Measurements from ENCODE around the gene SLC38A4. TPM values are rescaled to one million over a fixed set of nuclear protein-coding genes. Genes with fewer than 3 reads are reported as not detected.

SLC38A4 gene
- total and polyA plus RNA-seq, 2 donors, result 2.1 to 8.8 TPM

DNA sequence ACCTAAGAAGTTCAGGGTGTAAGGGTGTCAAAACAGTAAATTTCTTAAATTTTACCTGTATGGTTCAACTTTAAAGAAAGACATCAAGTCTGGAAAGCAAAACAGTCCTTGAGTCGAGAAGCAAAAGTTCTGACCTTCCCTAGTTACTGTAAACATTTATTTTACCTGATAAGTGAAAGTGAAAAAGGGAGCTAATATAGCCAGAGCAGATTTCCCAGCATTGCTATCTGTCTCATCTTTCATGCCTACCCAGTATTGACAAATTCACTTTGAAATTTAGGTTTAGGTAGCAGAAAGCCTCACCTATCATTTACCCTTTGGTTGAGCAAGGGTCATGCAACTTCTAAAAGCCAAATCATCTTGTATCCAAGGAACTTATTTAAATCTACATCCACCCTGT, 24.5 kb downstream of the SLC38A4 start:
- 38% methylated on average over 1 of the region's 1 CpG for WGBS
- Histone ChIP-seq H3K36me3 (ENCODE audit: insufficient read depth) (no peaks in the 10 kb centered on the region), H3K4me1 (ENCODE audit: insufficient read depth) (no peaks in the 10 kb centered on the region), H3K27ac (ENCODE audit: low read depth) (no peak overlapping the region), H3K4me3 (ENCODE audit: low read depth, low read length) (no peak overlapping the region)
- DNase-seq (ENCODE audit: extremely low spot score), result no peak

DNA sequence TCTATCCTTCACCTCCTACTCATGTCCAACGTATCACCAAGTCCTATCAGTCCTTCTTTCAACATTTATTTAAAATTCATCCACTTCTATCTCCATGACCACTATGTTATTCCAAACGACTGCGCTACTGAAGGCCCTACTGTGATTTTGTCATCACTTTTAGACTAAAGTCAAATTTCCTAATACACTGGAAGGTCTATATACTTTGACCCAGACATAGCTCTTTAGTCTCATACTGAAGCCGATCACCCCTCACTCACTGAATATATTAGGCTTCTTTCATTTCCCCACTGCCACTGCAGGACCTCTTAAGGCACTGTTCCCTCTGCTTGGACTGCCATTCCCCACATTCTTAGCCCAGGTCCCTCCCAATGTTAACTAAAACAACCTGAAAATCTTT, 25.6 kb downstream of the SLC38A4 start:
- H3K4me3 ChIP-seq (ENCODE audit: low read depth, low read length), result no peak overlapping the region
- H3K36me3 ChIP-seq (ENCODE audit: insufficient read depth), result no peaks in the 10 kb centered on the region
- H3K4me1 ChIP-seq (ENCODE audit: insufficient read depth), result no peaks in the 10 kb centered on the region
- H3K27ac ChIP-seq (ENCODE audit: low read depth), result no peak overlapping the region
- WGBS, result 91% methylated on average over 4 of the region's 4 CpGs
- DNase-seq (ENCODE audit: extremely low spot score), result no peak

DNA sequence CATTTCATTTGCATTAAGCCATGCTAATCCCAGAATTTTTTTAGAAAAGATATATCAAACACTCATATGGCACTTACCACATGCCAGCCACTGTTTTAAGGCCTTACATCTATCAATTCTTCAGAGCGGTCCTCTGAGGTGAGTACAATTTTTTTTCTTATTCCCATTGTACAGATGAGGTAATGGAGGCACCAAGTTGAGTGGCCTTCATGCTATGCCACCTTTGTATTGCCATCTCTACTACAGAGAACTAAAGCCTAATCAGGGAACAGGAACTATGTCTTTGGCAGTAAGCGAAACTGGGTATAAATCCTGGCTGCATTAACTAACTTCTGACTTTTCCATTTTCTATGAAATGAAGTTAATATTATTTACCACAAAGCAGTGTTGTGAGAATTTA, 27.1 kb downstream of the SLC38A4 start:
- Histone ChIP-seq H3K27ac (ENCODE audit: low read depth) (no peak overlapping the region), H3K4me3 (ENCODE audit: low read depth, low read length) (no peak overlapping the region), H3K36me3 (ENCODE audit: insufficient read depth) (no peaks in the 10 kb centered on the region), H3K4me1 (ENCODE audit: insufficient read depth) (no peaks in the 10 kb centered on the region)
- WGBS, result over 99% methylated on average over 2 of the region's 2 CpGs
- DNase-seq (ENCODE audit: extremely low spot score), result no peak

GRCh38 chr12:46798056-46798455, 27.7 kb downstream of the SLC38A4 start:
- Histone ChIP-seq H3K27ac (ENCODE audit: low read depth) (no peak overlapping the region), H3K4me1 (ENCODE audit: insufficient read depth) (no peaks in the 10 kb centered on the region), H3K36me3 (ENCODE audit: insufficient read depth) (no peaks in the 10 kb centered on the region), H3K4me3 (ENCODE audit: low read depth, low read length) (no peak overlapping the region)
- 89% methylated on average over 2 of the region's 2 CpGs for WGBS
- no peak for DNase-seq (ENCODE audit: extremely low spot score)

- H3K4me1 ChIP-seq (ENCODE audit: insufficient read depth), result no peaks in the 10 kb centered on the region
- H3K4me3 ChIP-seq (ENCODE audit: low read depth, low read length), result no peak overlapping the region
- no peak overlapping the region for H3K27ac ChIP-seq (ENCODE audit: low read depth)
- 94% methylated on average over 4 of the region's 4 CpGs for WGBS
- H3K36me3 ChIP-seq (ENCODE audit: insufficient read depth), result no peaks in the 10 kb centered on the region
- DNase-seq (ENCODE audit: extremely low spot score), result no peak
Measured at GRCh38 chr12:46795988-46796387, 29.8 kb downstream of the SLC38A4 start.

DNA sequence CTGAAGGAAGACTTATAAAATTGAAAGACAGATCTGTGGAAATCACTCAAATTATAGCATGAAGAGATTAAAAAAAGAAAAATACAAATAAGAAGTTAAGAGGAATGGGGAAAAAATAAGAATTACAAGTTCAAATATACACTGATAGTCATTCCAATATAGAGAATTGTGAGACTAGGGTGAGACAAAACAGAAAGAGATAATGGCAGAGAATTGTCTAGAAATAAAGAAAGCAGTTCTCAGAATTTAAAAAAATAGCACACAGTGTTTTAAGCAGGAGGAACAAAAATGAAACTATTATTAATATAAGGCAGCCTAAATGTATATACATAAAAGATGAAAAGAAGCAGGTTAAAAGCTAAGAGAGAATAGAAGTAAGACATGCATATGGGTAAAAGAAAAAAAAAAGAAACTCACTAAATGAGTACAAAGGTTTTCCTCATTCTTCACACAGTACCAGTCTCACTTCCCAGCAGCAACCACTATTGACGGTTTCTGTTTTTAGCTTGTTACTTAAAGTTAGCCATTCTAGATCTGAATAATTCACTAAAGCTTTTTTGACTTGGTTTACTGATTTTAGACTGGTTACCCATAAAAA, 31.1 kb downstream of the SLC38A4 start:
- Histone ChIP-seq H3K27ac (ENCODE audit: low read depth) (no peak overlapping the region), H3K4me1 (ENCODE audit: insufficient read depth) (no peaks in the 10 kb centered on the region), H3K4me3 (ENCODE audit: low read depth, low read length) (no peak overlapping the region), H3K36me3 (ENCODE audit: insufficient read depth) (no peaks in the 10 kb centered on the region)
- DNase-seq (ENCODE audit: extremely low spot score), result no peak
- WGBS, result 88% methylated on average over 1 of the region's 1 CpG

- Histone ChIP-seq H3K4me3 (ENCODE audit: low read depth, low read length) (no peak overlapping the region), H3K27ac (ENCODE audit: low read depth) (no peak overlapping the region), H3K36me3 (ENCODE audit: insufficient read depth) (no peaks in the 10 kb centered on the region), H3K4me1 (ENCODE audit: insufficient read depth) (no peaks in the 10 kb centered on the region)
- no peak for DNase-seq (ENCODE audit: extremely low spot score)
- 92% methylated on average over 3 of the region's 3 CpGs for WGBS
Measured at GRCh38 chr12:46792925-46793324, 32.9 kb downstream of the SLC38A4 start.

DNA sequence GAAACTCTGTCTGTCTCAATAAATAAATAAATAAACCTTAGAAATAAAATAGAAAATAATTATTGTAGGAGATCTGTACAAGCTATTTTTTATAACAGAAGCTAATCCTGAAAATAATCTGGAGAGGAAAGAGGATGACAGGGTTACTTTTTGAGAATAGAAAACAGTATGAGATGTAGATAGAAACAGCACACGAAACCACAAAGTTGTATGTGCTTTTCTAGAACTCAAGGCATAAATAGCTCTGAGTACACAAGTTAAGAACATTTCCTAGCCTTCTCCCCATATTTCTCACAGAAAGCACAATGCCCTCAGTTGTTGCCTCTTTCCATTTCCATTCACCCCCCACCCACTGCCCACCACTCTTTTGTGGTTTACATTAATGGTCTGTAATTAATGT, 35.7 kb downstream of the SLC38A4 start:
- 96% methylated on average over 1 of the region's 1 CpG for WGBS
- Histone ChIP-seq H3K27ac (ENCODE audit: low read depth) (no peak overlapping the region), H3K36me3 (ENCODE audit: insufficient read depth) (no peaks in the 10 kb centered on the region), H3K4me1 (ENCODE audit: insufficient read depth) (no peaks in the 10 kb centered on the region), H3K4me3 (ENCODE audit: low read depth, low read length) (no peak overlapping the region)
- DNase-seq (ENCODE audit: extremely low spot score), result no peak

GRCh38 chr12:46788072-46788887, 37.5 kb downstream of the SLC38A4 start:
- no peak overlapping the region for H3K4me3 ChIP-seq (ENCODE audit: low read depth, low read length)

GRCh38 chr12:46787496-46788055, 38.2 kb downstream of the SLC38A4 start:
- Histone ChIP-seq H3K4me3 (ENCODE audit: low read depth, low read length) (no peak overlapping the region), H3K36me3 (ENCODE audit: insufficient read depth) (no peaks in the 10 kb centered on the region), H3K27ac (ENCODE audit: low read depth) (no peak overlapping the region), H3K4me1 (ENCODE audit: insufficient read depth) (no peaks in the 10 kb centered on the region)
- WGBS, result 83% methylated on average over 5 of the region's 5 CpGs
- no peak for DNase-seq (ENCODE audit: extremely low spot score)

More at GRCh38 chr12:46788072-46788887, 37.5 kb downstream of the SLC38A4 start:
- Histone ChIP-seq H3K36me3 (ENCODE audit: insufficient read depth) (no peaks in the 10 kb centered on the region), H3K4me1 (ENCODE audit: insufficient read depth) (no peaks in the 10 kb centered on the region), H3K27ac (ENCODE audit: low read depth) (no peak overlapping the region)
- no peak for DNase-seq (ENCODE audit: extremely low spot score)
- 69% methylated on average over 5 of the region's 5 CpGs for WGBS

- no peak overlapping the region for H3K27ac ChIP-seq (ENCODE audit: low read depth)
- 49% methylated on average over 3 of the region's 3 CpGs for WGBS
- no peaks in the 10 kb centered on the region for H3K4me1 ChIP-seq (ENCODE audit: insufficient read depth)
- DNase-seq (ENCODE audit: extremely low spot score), result no peak
- H3K4me3 ChIP-seq (ENCODE audit: low read depth, low read length), result no peak overlapping the region
- H3K36me3 ChIP-seq (ENCODE audit: insufficient read depth), result no peaks in the 10 kb centered on the region
Measured at GRCh38 chr12:46786774-46787173, 39.0 kb downstream of the SLC38A4 start.

DNA sequence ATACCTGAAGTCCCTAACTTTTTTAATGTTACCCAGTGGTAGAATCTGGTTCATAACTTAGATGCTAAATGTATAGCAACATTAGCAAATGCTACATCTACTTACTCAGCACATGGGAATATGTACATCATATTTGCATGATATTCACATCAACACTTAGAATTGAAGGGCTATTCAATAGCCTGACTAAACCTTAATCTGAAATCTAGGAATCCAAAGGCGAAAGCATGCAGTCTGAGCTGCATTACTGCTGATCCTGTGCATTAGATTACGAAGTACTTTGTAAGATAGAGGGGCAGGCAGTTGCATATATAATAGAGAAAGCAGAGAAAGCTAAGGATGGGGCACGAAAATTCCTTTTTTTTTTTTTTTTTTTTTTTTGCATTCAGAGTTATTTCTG, 40.4 kb downstream of the SLC38A4 start:
- 85% methylated on average over 3 of the region's 3 CpGs for WGBS
- H3K36me3 ChIP-seq (ENCODE audit: insufficient read depth), result no peaks in the 10 kb centered on the region
- no peaks in the 10 kb centered on the region for H3K4me1 ChIP-seq (ENCODE audit: insufficient read depth)
- no peak for DNase-seq (ENCODE audit: extremely low spot score)
- no peak overlapping the region for H3K27ac ChIP-seq (ENCODE audit: low read depth)
- H3K4me3 ChIP-seq (ENCODE audit: low read depth, low read length), result no peak overlapping the region

DNA sequence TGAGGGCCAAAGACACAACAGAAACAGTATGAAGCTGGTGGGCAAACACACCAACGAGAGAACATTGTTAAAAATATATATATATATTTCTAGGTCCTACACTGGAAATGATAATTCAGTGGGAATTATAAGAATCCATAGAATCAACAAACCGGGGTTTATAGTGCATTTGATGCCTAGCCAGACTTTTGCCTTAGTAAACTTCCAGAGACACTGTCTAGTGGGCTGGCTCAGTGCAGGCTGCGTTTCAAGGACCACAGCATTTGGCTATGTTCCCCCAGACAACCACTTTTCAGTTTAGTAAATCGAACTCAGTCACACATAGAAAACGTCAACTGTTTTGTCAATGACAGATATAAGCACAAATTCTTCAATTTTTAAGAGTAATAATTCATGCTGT, 41.9 kb downstream of the SLC38A4 start:
- no peaks in the 10 kb centered on the region for H3K4me1 ChIP-seq (ENCODE audit: insufficient read depth)
- H3K27ac ChIP-seq (ENCODE audit: low read depth), result no peak overlapping the region
- H3K36me3 ChIP-seq (ENCODE audit: insufficient read depth), result no peaks in the 10 kb centered on the region
- DNase-seq (ENCODE audit: extremely low spot score), result no peak
- WGBS, result 32% methylated on average over 5 of the region's 5 CpGs
- no peak overlapping the region for H3K4me3 ChIP-seq (ENCODE audit: low read depth, low read length)

GRCh38 chr12:46779879-46780278, 45.9 kb downstream of the SLC38A4 start:
- no peaks in the 10 kb centered on the region for H3K4me1 ChIP-seq (ENCODE audit: insufficient read depth)
- no peak overlapping the region for H3K27ac ChIP-seq (ENCODE audit: low read depth)
- H3K36me3 ChIP-seq (ENCODE audit: insufficient read depth), result no peaks in the 10 kb centered on the region
- H3K4me3 ChIP-seq (ENCODE audit: low read depth, low read length), result no peak overlapping the region
- no peak for DNase-seq (ENCODE audit: extremely low spot score)

Measured in urinary bladder (tissue), 4 donors.